ENCODE data around the gene PAQR5.
"Not testable (repeated sequence)": the region's sequence is repeated elsewhere in the genome, so short reads cannot be mapped to it uniquely, and the experiment has no call there.

The PAQR5 gene

GRCh38 chr15:69358850-69359249, 60.1 kb downstream of the PAQR5 start:
- DNase-seq = no peak

GRCh38 chr15:69359722-69360121, 61.0 kb downstream of the PAQR5 start:
- DNase-seq = no peak

GRCh38 chr15:69360642-69361041, 61.9 kb downstream of the PAQR5 start:
- DNase-seq = no peak

GRCh38 chr15:69367236-69367635, 68.5 kb downstream of the PAQR5 start:
- DNase-seq = no peak

- no peak for DNase-seq
These were observed 70.9 kb downstream of the PAQR5 start for GRCh38 chr15:69369631-69370030.

- DNase-seq = no peak
These were observed 74.7 kb downstream of the PAQR5 start for GRCh38 chr15:69373406-69373805.

- DNase-seq = no peak
These were observed 76.6 kb downstream of the PAQR5 start for GRCh38 chr15:69375151-69375790.

GRCh38 chr15:69377216-69377970, 78.7 kb downstream of the PAQR5 start:
- no peak for DNase-seq

- DNase-seq = no peak
These were observed 81.5 kb downstream of the PAQR5 start for GRCh38 chr15:69380100-69380725.

GRCh38 chr15:69380726-69381105, 82.0 kb downstream of the PAQR5 start:
- no peak for DNase-seq

GRCh38 chr15:69382176-69382575, 83.5 kb downstream of the PAQR5 start:
- not testable (repeated sequence) for DNase-seq

GRCh38 chr15:69384066-69384465, 85.4 kb downstream of the PAQR5 start:
- DNase-seq = not testable (repeated sequence)

GRCh38 chr15:69384626-69385598, 86.2 kb downstream of the PAQR5 start:
- no peak for DNase-seq

- no peak for DNase-seq
These were observed 87.1 kb downstream of the PAQR5 start for GRCh38 chr15:69385831-69386230.

GRCh38 chr15:69386284-69386683, 87.6 kb downstream of the PAQR5 start:
- DNase-seq = no peak

GRCh38 chr15:69388260-69388705, 89.6 kb downstream of the PAQR5 start:
- no peak for DNase-seq

GRCh38 chr15:69389426-69389825, 90.7 kb downstream of the PAQR5 start:
- no peak for DNase-seq

- peak; percentile 64 for DNase-seq
These were observed 91.9 kb downstream of the PAQR5 start for GRCh38 chr15:69390575-69390974.

GRCh38 chr15:69391046-69391757, 92.5 kb downstream of the PAQR5 start:
- DNase-seq = no peak

- no peak for DNase-seq
These were observed 93.6 kb downstream of the PAQR5 start for GRCh38 chr15:69392352-69392751.

- DNase-seq = peak; percentile 69
These were observed 95.2 kb downstream of the PAQR5 start for GRCh38 chr15:69393831-69394491.
